ENCODE data around the gene LMF1. TPM values are rescaled to one million over a fixed set of nuclear protein-coding genes. Genes with fewer than 3 reads are reported as not detected.

The LMF1 gene
- total RNA-seq, 1 donor from 2014 or later: 16.0 TPM

GRCh38 chr16:853306-853705, 117.5 kb downstream of the LMF1 start:
- no peak for DNase-seq (ENCODE audit: low read depth, low spot score)
- H3K27me3 Mint-ChIP-seq (ENCODE audit: low read depth): no peaks in the 10 kb centered on the region
- peaks cover 18% of the 10 kb centered on the region for H3K36me3 Mint-ChIP-seq (ENCODE audit: low read depth)
- no peaks in the 10 kb centered on the region for H3K4me1 Mint-ChIP-seq
- H3K4me3 Mint-ChIP-seq: peak overlapping the region; percentile 29
- peaks cover 13% of the 10 kb centered on the region for H3K9me3 Mint-ChIP-seq
- TF ChIP-seq CTCF (conservative IDR thresholded peaks at IDR 0.05): no peak
- H3K27ac Mint-ChIP-seq (ENCODE audit: unreplicated experiment): no peak overlapping the region

DNA sequence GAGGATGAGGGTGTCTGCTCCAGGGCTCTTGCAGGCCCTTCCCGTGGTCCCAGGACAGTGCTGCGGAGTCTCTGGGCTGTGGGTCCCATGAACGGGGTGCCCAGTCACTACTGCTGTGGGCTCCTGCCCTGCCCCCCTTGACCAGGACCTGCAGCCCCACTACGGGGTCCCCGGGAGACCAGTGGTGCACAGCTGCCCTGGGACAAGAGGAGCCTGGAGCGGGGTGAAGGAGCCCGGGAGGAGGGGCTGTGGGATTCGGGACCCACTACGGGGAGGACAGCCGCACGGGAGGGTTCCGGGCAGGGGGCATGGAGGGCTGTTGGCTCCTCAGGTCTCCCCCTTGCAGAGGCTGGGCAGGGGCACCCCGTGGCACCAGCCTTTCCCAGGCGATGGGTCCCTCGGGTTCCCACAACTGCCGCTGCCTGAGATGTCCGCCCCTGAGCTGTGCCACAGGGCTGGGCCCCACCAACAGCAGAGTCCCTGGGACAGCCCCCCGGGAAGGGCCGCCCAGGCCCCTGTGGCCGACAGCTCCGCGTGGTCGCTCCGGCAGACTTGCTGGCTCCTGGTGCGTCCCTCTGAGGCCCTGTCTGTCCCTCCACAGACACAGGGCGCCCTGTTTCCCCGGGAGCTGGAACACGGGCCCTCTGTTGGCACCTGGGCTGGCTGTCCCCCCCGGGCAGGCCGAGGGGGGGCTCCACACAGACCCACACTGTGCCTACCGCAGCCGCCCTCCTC, 118.2 kb downstream of the LMF1 start:
- H3K27me3 Mint-ChIP-seq (ENCODE audit: low read depth): no peaks in the 10 kb centered on the region
- peaks cover 18% of the 10 kb centered on the region for H3K36me3 Mint-ChIP-seq (ENCODE audit: low read depth)
- no peaks in the 10 kb centered on the region for H3K4me1 Mint-ChIP-seq
- peaks cover 13% of the 10 kb centered on the region for H3K9me3 Mint-ChIP-seq
- no peak for TF ChIP-seq CTCF (conservative IDR thresholded peaks at IDR 0.05)
- no peak for DNase-seq (ENCODE audit: low read depth, low spot score)
- no peak overlapping the region for H3K27ac Mint-ChIP-seq (ENCODE audit: unreplicated experiment)
- H3K4me3 Mint-ChIP-seq: no peak overlapping the region

DNA sequence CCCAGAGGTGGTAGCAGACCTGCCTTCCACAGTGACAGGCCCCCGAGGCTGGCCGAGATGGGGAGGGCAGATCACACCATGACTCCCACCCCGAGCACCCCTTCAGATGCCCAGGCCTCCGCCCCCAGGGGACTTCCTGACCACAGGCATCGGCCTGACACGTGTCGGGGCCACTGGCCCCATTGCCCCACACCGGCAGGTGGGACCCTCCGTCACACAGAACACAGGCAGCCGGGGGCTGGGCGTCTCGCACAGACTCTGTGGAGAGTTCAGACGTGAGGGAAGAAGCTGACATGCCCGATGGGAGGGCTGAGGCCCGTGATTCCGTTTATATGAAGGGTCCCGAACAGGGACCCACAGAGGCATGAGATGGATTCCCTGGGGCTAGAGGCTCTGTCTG, 118.9 kb downstream of the LMF1 start:
- H3K4me3 Mint-ChIP-seq: no peak overlapping the region
- H3K4me1 Mint-ChIP-seq: no peaks in the 10 kb centered on the region
- H3K27ac Mint-ChIP-seq (ENCODE audit: unreplicated experiment): no peak overlapping the region
- peaks cover 18% of the 10 kb centered on the region for H3K36me3 Mint-ChIP-seq (ENCODE audit: low read depth)
- peaks cover 13% of the 10 kb centered on the region for H3K9me3 Mint-ChIP-seq
- H3K27me3 Mint-ChIP-seq (ENCODE audit: low read depth): no peaks in the 10 kb centered on the region
- no peak for DNase-seq (ENCODE audit: low read depth, low spot score)
- TF ChIP-seq CTCF (conservative IDR thresholded peaks at IDR 0.05): no peak

GRCh38 chr16:851209-851810, 119.5 kb downstream of the LMF1 start:
- Mint-ChIP-seq H3K4me1 (no peaks in the 10 kb centered on the region), H3K4me3 (no peak overlapping the region), H3K9me3 (peaks cover 13% of the 10 kb centered on the region), H3K27me3 (ENCODE audit: low read depth) (no peaks in the 10 kb centered on the region), H3K36me3 (ENCODE audit: low read depth) (peaks cover 18% of the 10 kb centered on the region), H3K27ac (ENCODE audit: unreplicated experiment) (no peak overlapping the region)
- no peak for TF ChIP-seq CTCF (conservative IDR thresholded peaks at IDR 0.05)
- no peak for DNase-seq (ENCODE audit: low read depth, low spot score)

DNA sequence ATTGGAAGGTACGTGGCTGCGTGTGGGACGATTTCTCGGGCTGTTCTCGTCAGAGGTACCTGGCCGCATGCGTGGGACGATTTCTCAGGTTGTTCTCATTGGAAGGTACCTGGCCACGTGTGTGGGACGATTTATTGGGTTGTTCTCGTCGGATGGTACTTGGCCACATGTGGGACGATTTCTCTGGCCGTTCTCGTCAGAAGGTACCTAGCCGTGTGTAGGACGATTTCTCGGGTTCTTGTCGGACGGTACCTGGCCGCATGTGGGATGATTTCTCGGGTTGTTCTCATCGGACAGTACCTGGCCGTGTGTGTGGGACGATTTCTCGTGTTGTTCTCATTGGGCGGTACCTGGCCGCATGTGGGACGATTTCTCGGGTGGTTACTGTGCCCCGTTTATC, 120.1 kb downstream of the LMF1 start:
- H3K9me3 Mint-ChIP-seq: peaks cover 13% of the 10 kb centered on the region
- TF ChIP-seq CTCF (conservative IDR thresholded peaks at IDR 0.05): no peak
- H3K4me3 Mint-ChIP-seq: no peak overlapping the region
- peaks cover 19% of the 10 kb centered on the region for H3K36me3 Mint-ChIP-seq (ENCODE audit: low read depth)
- no peaks in the 10 kb centered on the region for H3K4me1 Mint-ChIP-seq
- H3K27ac Mint-ChIP-seq (ENCODE audit: unreplicated experiment): no peak overlapping the region
- H3K27me3 Mint-ChIP-seq (ENCODE audit: low read depth): no peaks in the 10 kb centered on the region
- DNase-seq (ENCODE audit: low read depth, low spot score): no peak
